WTC11 (cell line): Measurements from ENCODE around the gene TIFAB.

Experiments
- CREM ChIP-seq: sonication (generic); formaldehyde crosslinking; IDR thresholded peaks from 2 replicates; pipeline ENCODE4 v1.8.1; 2022; ENCODE audit warnings: mild to moderate bottlenecking, missing genetic modification reagents, moderate library complexity
- CTCF ChIP-seq: fragments of 200-600 bp; IDR thresholded peaks from 2 replicates; pipeline ENCODE4 v1.8.0; 2022; ENCODE audit warnings: antibody characterized with exemption
- E2F1 ChIP-seq: sonication (generic); formaldehyde crosslinking; IDR thresholded peaks from 2 replicates; pipeline ENCODE4 v1.8.0; 2022; ENCODE audit warnings: mild to moderate bottlenecking, missing genetic modification reagents
- ETV6 ChIP-seq: sonication (generic); formaldehyde crosslinking; IDR thresholded peaks from 2 replicates; pipeline ENCODE4 v1.8.1; 2022; ENCODE audit warnings: mild to moderate bottlenecking, missing genetic modification reagents
- GRHL2 ChIP-seq: fragments of 250-450 bp; sonication (Bioruptor Pico); IDR thresholded peaks from 2 replicates; pipeline ENCODE4 v1.8.0; 2022; ENCODE audit warnings: mild to moderate bottlenecking, moderate library complexity; ENCODE audit not compliant: insufficient replicate concordance, severe bottlenecking
- MYBL2 ChIP-seq: sonication (generic); formaldehyde crosslinking; IDR thresholded peaks from 2 replicates; pipeline ENCODE4 v1.8.1; 2023; ENCODE audit warnings: mild to moderate bottlenecking, moderate library complexity, missing genetic modification reagents
- SP1 ChIP-seq: sonication (generic); formaldehyde crosslinking; conservative IDR thresholded peaks from 2 replicates; pipeline ENCODE4 v1.8.1; 2022; ENCODE audit warnings: missing genetic modification reagents
- ZNF138 ChIP-seq: sonication (generic); formaldehyde crosslinking; conservative IDR thresholded peaks from 2 replicates; pipeline ENCODE4 v1.8.1; 2022; ENCODE audit warnings: mild to moderate bottlenecking, moderate library complexity, missing genetic modification reagents

- TF ChIP-seq CTCF = no peak
- no peak for TF ChIP-seq ETV6 (CRISPR knock-in tag)
- no peak for TF ChIP-seq SP1 (CRISPR knock-in tag)
- no peak for TF ChIP-seq CREM (CRISPR knock-in tag)
- TF ChIP-seq E2F1 (CRISPR knock-in tag) = no peak
- TF ChIP-seq ZNF138 = no peak
- TF ChIP-seq GRHL2 (CRISPR knock-in tag) = no peak
- TF ChIP-seq MYBL2 (CRISPR knock-in tag) = no peak
Observed at GRCh38 chr5:135487037-135487395, 34.9 kb upstream of the TIFAB start.
